ENCODE data around the gene VN1R5. TPM values are rescaled to one million over a fixed set of nuclear protein-coding genes. Genes with fewer than 3 reads are reported as not detected.
A peak's percentile ranks its signal among the peaks of the same experiment; 100 is the strongest.

Gene VN1R5
- total and polyA plus RNA-seq, 9 of the 15 experiments (the other 6 are each of a cell fraction or from before 2014, with no cell fraction given): not detected

DNA sequence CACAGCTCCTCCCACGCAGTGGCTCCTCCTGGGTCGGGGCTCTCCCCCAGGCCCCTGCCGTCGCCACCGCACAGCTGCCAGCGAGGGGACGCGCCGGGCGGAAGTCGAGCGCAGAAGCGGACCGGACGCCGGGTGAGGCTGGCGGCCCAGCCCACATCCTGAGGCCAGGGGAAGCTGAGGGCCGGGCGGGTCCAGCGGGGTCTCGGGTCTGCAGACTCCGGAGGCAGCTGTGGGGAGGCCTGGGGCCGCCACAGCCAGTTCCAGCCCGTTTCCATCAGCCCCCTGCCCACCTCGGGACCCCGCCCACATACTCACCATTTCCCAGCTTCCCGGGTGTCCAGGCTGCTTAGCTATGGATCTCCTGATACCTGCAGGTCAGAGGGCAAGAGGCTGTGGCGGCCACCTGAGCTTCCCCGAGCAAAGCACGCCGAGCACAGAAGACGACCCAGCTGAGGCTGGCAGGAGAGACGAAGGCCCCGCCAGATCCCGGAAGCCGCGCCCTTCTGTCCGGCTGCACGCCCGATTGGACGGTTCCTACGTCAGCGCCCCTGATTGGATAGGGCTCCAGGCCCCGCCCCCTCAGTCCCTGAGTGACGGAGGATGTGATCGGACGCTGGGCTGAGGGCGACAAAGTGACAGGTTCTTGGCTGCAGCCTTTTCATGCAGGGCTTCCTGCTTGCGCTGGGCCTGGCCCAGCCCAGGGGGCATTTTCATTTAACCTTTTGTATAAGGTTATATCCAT is 45.3 kb upstream of the VN1R5 start (continued):
- no peak for TF ChIP-seq SRSF1 (IDR thresholded peaks at IDR 0.05; ENCODE audit: low read depth, low read length)
- TF ChIP-seq ZBTB9 (CRISPR knock-in tag; IDR thresholded peaks at IDR 0.05): peak; percentile 71; the same call in 1 of the 2 replicates
- TF ChIP-seq U2AF2 (optimal IDR thresholded peaks at IDR 0.05; ENCODE audit: low read depth, low read length): no peak
- no peak for TF ChIP-seq ZNF695 (CRISPR knock-in tag; IDR thresholded peaks at IDR 0.05)
- TF ChIP-seq, protein P1, sequence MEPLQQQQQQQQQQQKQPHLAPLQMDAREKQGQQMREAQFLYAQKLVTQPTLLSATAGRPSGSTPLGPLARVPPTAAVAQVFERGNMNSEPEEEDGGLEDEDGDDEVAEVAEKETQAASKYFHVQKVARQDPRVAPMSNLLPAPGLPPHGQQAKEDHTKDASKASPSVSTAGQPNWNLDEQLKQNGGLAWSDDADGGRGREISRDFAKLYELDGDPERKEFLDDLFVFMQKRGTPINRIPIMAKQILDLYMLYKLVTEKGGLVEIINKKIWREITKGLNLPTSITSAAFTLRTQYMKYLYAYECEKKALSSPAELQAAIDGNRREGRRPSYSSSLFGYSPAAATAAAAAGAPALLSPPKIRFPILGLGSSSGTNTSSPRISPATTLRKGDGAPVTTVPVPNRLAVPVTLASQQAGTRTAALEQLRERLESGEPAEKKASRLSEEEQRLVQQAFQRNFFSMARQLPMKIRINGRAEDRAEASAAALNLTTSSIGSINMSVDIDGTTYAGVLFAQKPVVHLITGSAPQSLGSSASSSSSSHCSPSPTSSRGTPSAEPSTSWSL (CRISPR knock-in tag; IDR thresholded peaks at IDR 0.05; ENCODE audit: borderline replicate concordance): peak; percentile 35; the same call in 1 of the 2 replicates
- no peak for TF ChIP-seq ZKSCAN3 (CRISPR knock-in tag; IDR thresholded peaks at IDR 0.05)
- TF ChIP-seq, protein P2, sequence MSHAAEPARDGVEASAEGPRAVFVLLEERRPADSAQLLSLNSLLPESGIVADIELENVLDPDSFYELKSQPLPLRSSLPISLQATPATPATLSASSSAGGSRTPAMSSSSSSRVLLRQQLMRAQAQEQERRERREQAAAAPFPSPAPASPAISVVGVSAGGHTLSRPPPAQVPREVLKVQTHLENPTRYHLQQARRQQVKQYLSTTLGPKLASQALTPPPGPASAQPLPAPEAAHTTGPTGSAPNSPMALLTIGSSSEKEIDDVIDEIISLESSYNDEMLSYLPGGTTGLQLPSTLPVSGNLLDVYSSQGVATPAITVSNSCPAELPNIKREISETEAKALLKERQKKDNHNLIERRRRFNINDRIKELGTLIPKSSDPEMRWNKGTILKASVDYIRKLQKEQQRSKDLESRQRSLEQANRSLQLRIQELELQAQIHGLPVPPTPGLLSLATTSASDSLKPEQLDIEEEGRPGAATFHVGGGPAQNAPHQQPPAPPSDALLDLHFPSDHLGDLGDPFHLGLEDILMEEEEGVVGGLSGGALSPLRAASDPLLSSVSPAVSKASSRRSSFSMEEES (CRISPR knock-in tag; IDR thresholded peaks at IDR 0.05): no peak
- peak; percentile 45 for TF ChIP-seq HNRNPLL (IDR thresholded peaks at IDR 0.05; ENCODE audit: low read depth, low read length, poor library complexity, severe bottlenecking)
- peak; percentile 76 for TF ChIP-seq ZBTB33 (CRISPR knock-in tag; IDR thresholded peaks at IDR 0.05)
- peak; percentile 89 for TF ChIP-seq POLR2AphosphoS5 (IDR thresholded peaks at IDR 0.05; ENCODE audit: control insufficient read depth, insufficient read depth, low read depth, low read length)
- TF ChIP-seq SMAD2 (IDR thresholded peaks at IDR 0.05; ENCODE audit: low read depth, low read length): no peak
- TF ChIP-seq HDAC6 (IDR thresholded peaks at IDR 0.05; ENCODE audit: low read depth, low read length): no peak
- TF ChIP-seq ZC3H11A (IDR thresholded peaks at IDR 0.05; ENCODE audit: low read depth, low read length): no peak
- TF ChIP-seq, protein P3, sequence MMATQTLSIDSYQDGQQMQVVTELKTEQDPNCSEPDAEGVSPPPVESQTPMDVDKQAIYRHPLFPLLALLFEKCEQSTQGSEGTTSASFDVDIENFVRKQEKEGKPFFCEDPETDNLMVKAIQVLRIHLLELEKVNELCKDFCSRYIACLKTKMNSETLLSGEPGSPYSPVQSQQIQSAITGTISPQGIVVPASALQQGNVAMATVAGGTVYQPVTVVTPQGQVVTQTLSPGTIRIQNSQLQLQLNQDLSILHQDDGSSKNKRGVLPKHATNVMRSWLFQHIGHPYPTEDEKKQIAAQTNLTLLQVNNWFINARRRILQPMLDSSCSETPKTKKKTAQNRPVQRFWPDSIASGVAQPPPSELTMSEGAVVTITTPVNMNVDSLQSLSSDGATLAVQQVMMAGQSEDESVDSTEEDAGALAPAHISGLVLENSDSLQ (IDR thresholded peaks at IDR 0.05): peak; percentile 98
- TF ChIP-seq E2F4 (CRISPR knock-in tag; IDR thresholded peaks at IDR 0.05; ENCODE audit: low read depth): peak; percentile 39; the same call in 1 of the 2 replicates
- peak; percentile 76 to 79; a peak in 3 of 4 replicates for TF ChIP-seq MAZ (CRISPR knock-in tag; conservative IDR thresholded peaks at IDR 0.05 in 1 of 2, IDR thresholded peaks at IDR 0.05 in 1 of 2)
- peak; percentile 65; the same call in 1 of the 2 replicates for TF ChIP-seq GTF2E2 (tag; IDR thresholded peaks at IDR 0.05)
- TF ChIP-seq JUNB (CRISPR knock-in tag; conservative IDR thresholded peaks at IDR 0.05): no peak

Data from K562 (cell line).